Kidney glomerular epithelial cell (primary cell): ENCODE results near the gene GASK1B.
A peak's percentile ranks its signal among the peaks of the same experiment; 100 is the strongest.

ENCODE experiments used
- DNase-seq: peaks from one replicate; lab custom pipeline; 2025; lab: John Stamatoyannopoulos, UW

GASK1B gene

DNA sequence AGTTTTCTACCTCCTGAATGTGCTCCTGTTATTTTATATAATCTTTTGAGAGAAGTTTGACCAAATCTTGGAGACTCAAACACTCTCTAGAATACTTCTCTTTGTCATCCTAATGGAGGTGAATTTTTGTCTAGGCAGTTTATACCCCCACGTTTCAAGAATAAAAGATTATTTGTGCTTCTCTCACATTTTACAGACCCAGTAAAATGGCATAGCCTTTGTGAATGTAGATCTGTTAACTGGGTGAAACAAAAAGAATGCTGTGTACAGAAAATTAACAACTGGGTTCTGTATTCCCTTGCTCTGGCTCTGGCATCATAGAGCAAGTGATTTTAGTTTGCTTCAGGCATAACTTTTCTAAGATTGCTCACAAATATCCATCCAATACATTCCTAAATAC, 26.1 kb downstream of the GASK1B start:
- DNase-seq = no peak

DNA sequence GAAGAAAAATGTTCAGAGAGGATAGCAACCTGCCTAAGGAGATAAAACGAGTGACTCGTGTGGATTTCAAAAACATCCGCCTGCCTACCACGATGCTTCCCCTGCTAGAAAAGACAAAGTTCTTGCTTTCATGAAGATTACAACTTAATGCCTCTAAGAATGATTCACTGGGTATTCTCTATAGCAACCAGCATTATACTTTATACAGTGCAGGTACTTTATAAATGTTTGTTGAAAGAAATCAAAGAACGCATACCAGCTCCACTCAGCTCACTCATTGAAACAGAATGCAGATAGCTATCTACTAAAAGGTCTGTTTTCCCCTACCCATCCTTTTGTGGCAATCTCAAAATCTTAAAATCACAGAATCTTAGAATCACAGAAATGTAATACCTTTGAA, 33.7 kb downstream of the GASK1B start:
- no peak for DNase-seq

DNA sequence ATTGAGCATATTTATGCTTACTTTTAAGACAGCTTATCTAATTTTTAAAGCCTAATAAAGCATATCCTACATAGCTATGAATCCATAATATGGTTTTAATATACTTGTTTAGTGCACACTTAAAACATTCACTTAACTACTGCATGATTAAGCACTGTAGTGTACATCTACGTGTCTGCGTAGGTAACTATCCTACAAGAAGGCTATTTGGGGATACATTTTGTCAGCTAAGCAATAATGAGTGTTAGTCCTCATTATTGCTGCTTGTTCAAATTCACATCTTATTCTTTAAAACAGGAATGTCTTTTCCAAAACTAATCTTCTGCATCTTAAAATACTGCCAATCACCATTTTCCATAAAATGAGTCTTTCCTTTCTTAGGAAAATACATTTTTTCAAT, 38.6 kb downstream of the GASK1B start:
- DNase-seq = no peak

DNA sequence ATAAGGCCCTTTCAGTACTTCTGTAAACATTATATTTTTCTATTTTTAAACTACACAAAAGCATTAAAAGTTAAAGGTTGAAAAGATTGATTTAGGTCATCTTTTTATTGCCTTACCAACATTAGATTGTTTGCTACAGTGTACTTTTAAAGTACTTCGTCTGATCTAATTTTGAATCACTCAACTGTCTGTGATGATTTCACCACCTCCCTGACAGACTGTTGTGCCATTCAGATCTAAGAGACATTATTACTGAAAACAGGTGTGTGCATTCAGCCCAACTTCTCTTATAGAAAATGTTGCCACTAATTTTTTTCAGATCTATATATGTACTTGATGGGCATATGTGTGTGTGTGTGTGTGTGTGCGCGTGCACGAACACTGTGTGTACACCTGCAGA, 39.3 kb downstream of the GASK1B start:
- DNase-seq = no peak

DNA sequence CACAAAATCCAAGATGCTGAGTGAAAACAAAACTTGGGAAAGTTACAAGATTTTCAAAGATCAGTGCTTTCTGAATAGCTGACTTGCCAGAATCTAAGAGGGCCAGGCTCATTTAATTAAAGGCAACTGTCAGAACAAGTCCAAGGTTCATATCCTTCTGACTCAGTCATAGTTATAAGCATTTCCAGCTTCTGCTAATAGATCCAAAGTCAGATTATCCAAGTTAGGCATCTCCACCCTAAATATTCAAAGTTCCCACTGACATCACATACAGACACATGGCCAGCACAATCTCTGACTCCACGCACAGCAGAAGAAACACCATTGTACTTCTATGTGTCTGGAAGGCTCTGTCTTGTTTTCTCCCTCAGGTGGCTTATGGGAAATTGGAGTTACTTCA, 41.8 kb downstream of the GASK1B start:
- DNase-seq = no peak

DNA sequence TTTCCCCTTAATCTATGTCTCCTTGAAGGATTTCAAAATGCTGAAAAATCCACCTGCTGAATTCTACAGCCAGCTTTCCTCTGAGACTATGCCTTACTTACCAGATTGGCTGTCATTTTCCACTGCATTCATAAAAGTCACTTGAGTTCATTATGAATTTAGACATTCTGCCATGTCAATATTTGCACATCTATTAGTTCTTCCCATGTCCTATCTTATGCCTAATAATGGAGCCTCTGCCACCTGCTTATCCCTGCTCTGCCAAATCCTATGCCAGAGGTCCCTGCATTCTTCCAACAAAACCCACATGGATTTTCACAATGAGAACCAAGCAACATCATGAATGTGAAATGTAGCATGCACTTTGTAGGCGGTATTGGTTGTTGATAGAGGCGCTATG, 42.6 kb downstream of the GASK1B start:
- DNase-seq = no peak

DNA sequence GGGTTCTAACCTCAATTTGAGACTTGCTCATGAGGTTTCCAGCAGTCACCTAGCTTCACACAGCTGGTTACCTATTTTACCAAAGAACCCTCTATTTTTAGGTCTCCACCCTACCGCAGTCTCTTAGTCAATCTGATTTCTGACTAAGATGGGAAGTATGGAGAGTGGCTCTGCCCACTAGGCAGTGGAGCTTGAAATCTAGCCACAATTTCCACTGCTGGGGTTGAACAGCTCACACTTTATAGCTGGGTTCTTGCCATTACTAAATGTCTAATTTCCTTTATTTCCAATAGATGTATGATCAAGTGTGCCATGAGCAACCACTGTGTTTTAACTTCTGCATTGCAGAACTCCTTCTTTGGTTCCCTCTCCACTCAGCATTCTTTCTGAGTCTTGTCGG, 43.1 kb downstream of the GASK1B start:
- DNase-seq = peak; percentile 44

DNA sequence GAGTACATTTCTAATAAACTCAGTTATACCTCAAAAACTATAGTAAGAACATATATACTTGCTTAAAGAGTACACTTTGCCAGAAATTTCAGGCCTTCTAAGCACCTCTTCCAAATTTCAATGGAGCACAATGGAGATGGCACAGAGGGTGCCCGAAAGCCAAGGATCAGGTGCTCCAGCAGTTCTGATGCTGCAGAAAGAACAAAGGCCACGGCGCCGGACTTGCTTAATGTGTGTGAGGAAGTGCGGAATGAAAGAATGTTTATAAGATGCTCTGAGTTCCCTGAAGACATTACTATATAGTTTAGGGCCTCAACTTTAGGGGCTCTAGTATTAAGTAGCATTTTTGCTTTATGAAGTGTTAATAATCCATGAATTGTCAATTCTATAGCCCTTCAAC, 44.3 kb downstream of the GASK1B start:
- no peak for DNase-seq

DNA sequence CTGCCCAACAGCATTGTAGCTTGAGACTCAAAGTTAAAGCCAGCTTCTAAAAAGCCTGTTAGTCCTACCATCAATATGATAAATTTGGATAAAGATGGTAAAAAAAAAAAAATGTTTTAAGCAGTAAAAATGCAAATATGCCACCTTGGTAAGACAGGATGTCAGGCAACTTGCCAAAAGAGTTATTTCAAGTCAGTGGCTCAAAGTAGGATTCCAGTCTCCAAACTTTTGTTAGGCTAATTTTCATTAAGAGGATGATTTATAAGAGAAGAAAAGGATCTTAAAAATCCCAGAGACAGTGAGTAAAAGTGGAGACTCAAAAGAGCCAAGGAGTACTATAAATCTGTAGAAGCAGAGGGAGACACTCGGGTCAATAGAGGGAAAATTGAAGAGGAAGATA, 47.5 kb downstream of the GASK1B start:
- DNase-seq = no peak
